Endothelial cell (in vitro differentiated cells): ENCODE data around the gene PKD2L1. TPM values are rescaled to one million over a fixed set of nuclear protein-coding genes. Genes with fewer than 3 reads are reported as not detected.

Experiments
- DNase-seq: peaks from one replicate; pipeline ENCODE4 v3.0.0; 2021; ENCODE audit warnings: low spot score
- H3K27ac Mint-ChIP-seq: one replicate; pipeline ENCODE4 v1.8.0; 2021; ENCODE audit warnings: mixed read lengths, inconsistent platforms; ENCODE audit not compliant: unreplicated experiment
- H3K27me3 Mint-ChIP-seq: one replicate; pipeline ENCODE4 v1.8.0; 2021; ENCODE audit warnings: mild to moderate bottlenecking, moderate library complexity, mixed read lengths, inconsistent platforms; ENCODE audit not compliant: unreplicated experiment
- H3K36me3 Mint-ChIP-seq: one replicate; pipeline ENCODE4 v1.8.0; 2021; ENCODE audit warnings: mild to moderate bottlenecking, low read depth, mixed read lengths, inconsistent platforms; ENCODE audit not compliant: unreplicated experiment
- H3K4me1 Mint-ChIP-seq: one replicate; pipeline ENCODE4 v1.8.0; 2021; ENCODE audit warnings: mild to moderate bottlenecking, mixed read lengths, inconsistent platforms; ENCODE audit not compliant: unreplicated experiment
- H3K4me3 Mint-ChIP-seq: one replicate; pipeline ENCODE4 v1.8.0; 2021; ENCODE audit warnings: mild to moderate bottlenecking, mixed read lengths, inconsistent platforms; ENCODE audit not compliant: unreplicated experiment
- H3K9me3 Mint-ChIP-seq: one replicate; pipeline ENCODE4 v1.8.0; 2021; ENCODE audit warnings: mixed read lengths, inconsistent platforms; ENCODE audit not compliant: unreplicated experiment
- total RNA-seq: library from RNA; stranded (reverse); fragmentation: NEBNext Ultra II Directional; extraction: Animal tissue kit (Norgen Biotek cat#: 25700); gene quantifications from one replicate; pipeline ENCODE4 v1.2.1, GENCODE V29; 2021; ENCODE audit not compliant: unreplicated experiment
- TF ChIP-seq, protein P1 (sequence below): fragments of 200-600 bp; sonication (generic); IDR thresholded peaks from one replicate; pipeline ENCODE4 v1.5.0; 2021; ENCODE audit warnings: antibody characterized with exemption; ENCODE audit not compliant: unreplicated experiment

PKD2L1 gene
- total RNA-seq, 1 donor from 2014 or later, result 0.44 TPM

DNA sequence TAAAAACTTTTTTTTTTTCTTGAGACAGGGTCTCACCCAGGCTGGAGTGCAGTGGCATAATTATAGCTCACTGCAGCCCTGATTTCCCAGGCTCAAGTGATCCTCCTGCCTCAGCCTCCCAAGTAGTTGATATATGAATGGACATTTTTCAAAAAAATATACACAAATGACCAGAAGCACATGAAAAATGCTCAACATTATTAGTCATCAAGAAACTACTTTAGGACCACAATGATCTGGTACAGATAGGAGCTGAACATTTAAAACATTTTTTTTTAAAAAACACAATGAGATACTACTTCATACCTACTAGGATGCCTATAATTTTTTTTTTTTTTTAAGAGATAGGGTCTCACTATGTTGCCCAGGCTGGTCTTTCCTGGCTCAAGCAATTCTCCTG is 38.7 kb upstream of the PKD2L1 start:
- TF ChIP-seq, protein P1, sequence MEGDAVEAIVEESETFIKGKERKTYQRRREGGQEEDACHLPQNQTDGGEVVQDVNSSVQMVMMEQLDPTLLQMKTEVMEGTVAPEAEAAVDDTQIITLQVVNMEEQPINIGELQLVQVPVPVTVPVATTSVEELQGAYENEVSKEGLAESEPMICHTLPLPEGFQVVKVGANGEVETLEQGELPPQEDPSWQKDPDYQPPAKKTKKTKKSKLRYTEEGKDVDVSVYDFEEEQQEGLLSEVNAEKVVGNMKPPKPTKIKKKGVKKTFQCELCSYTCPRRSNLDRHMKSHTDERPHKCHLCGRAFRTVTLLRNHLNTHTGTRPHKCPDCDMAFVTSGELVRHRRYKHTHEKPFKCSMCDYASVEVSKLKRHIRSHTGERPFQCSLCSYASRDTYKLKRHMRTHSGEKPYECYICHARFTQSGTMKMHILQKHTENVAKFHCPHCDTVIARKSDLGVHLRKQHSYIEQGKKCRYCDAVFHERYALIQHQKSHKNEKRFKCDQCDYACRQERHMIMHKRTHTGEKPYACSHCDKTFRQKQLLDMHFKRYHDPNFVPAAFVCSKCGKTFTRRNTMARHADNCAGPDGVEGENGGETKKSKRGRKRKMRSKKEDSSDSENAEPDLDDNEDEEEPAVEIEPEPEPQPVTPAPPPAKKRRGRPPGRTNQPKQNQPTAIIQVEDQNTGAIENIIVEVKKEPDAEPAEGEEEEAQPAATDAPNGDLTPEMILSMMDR, result no peak
- no peaks in the 10 kb centered on the region for H3K9me3 Mint-ChIP-seq
- no peak overlapping the region for H3K27ac Mint-ChIP-seq
- H3K4me3 Mint-ChIP-seq, result no peak overlapping the region
- peaks cover 19% of the 10 kb centered on the region for H3K4me1 Mint-ChIP-seq
- peaks cover 2% of the 10 kb centered on the region for H3K36me3 Mint-ChIP-seq
- peaks cover under 1% of the 10 kb centered on the region for H3K27me3 Mint-ChIP-seq
- no peak for DNase-seq

- Mint-ChIP-seq H3K27me3 (peaks cover 3% of the 10 kb centered on the region), H3K4me1 (peaks cover 38% of the 10 kb centered on the region), H3K9me3 (no peaks in the 10 kb centered on the region), H3K4me3 (no peak overlapping the region), H3K27ac (peak overlapping the region; percentile 89), H3K36me3 (peaks cover 40% of the 10 kb centered on the region)
- TF ChIP-seq, protein P1, result no peak
- DNase-seq, result no peak
These were observed 34.8 kb upstream of the PKD2L1 start for GRCh38 chr10:100364735-100365391.

- H3K9me3 Mint-ChIP-seq, result no peaks in the 10 kb centered on the region
- peaks cover 4% of the 10 kb centered on the region for H3K27me3 Mint-ChIP-seq
- H3K4me1 Mint-ChIP-seq, result peaks cover 45% of the 10 kb centered on the region
- DNase-seq, result no peak
- TF ChIP-seq, protein P1, result no peak
- peaks cover 47% of the 10 kb centered on the region for H3K36me3 Mint-ChIP-seq
- peak overlapping the region; percentile 89 for H3K27ac Mint-ChIP-seq
- H3K4me3 Mint-ChIP-seq, result no peak overlapping the region
These were observed 34.1 kb upstream of the PKD2L1 start for GRCh38 chr10:100364175-100364574.

GRCh38 chr10:100362570-100363496 is 32.8 kb upstream of the PKD2L1 start:
- DNase-seq, result no peak
- peak overlapping the region; percentile 57 for H3K27ac Mint-ChIP-seq
- H3K9me3 Mint-ChIP-seq, result no peaks in the 10 kb centered on the region
- peaks cover 4% of the 10 kb centered on the region for H3K27me3 Mint-ChIP-seq
- peaks cover 52% of the 10 kb centered on the region for H3K36me3 Mint-ChIP-seq
- H3K4me1 Mint-ChIP-seq, result peaks cover 50% of the 10 kb centered on the region
- TF ChIP-seq, protein P1, result no peak
- peak overlapping the region; percentile 9 for H3K4me3 Mint-ChIP-seq

- H3K27me3 Mint-ChIP-seq, result peaks cover 7% of the 10 kb centered on the region
- H3K27ac Mint-ChIP-seq, result peak overlapping the region; percentile 81
- peak overlapping the region; percentile 68 for H3K4me3 Mint-ChIP-seq
- TF ChIP-seq, protein P1, result no peak
- no peaks in the 10 kb centered on the region for H3K9me3 Mint-ChIP-seq
- H3K36me3 Mint-ChIP-seq, result peaks cover 70% of the 10 kb centered on the region
- peaks cover 74% of the 10 kb centered on the region for H3K4me1 Mint-ChIP-seq
- DNase-seq, result no peak
These were observed 30.2 kb upstream of the PKD2L1 start for GRCh38 chr10:100360234-100360633.
